Measurements from ENCODE around the gene BNIP5.

GRCh38 chr6:36324191-36324590 is 12.5 kb downstream of the BNIP5 start:
- TF ChIP-seq CTCF (conservative IDR thresholded peaks at IDR 0.05): no peak
- TF ChIP-seq EZH2 (IDR thresholded peaks at IDR 0.05; ENCODE audit: low read depth): no peak

All from PC-9 (cell line).